Measurements from ENCODE around the gene ESYT2.

Gene ESYT2

DNA sequence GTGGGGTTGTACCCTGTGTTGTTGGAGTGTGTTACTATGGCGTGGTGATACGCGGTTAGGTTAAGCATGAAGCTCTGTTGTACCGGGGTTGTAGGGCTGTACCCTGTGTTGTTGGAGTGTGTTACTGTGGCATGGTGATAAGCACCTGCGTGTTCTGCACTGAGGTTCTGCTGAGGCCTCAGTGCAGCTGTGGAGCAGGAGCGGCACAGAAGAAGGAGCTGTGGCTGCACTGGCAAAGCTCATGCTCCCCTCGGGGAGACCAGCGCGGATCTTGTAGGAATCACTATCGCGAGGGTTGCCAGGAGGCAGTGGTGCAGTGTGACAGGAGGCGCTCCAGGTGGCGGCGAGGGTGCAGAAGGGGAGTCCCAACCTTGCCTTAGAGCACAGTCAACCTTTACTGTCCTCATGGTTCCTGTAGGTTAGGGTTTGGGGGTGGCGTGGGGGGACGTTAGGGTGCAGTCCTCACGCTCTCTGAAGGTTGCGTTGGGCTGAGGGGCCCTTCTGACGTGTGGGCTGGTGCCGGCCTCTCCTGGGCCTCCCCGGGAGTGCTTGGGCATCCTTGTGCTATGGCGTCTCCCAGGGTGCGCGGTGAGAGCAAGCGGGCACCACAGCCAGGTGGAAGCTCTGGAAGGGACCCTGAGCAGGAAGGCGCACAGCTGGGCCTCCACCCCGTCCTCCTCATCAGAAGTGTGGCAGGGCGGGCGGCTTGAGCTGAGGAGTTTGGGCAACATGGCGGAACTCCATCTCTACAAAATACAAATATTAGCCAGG, 38.1 kb upstream of the ESYT2 start:
- Histone ChIP-seq H3K27me3 (peaks cover 14% of the 10 kb centered on the region), H3K4me3 (ENCODE audit: low read depth in 1 of 2, low read length in 1 of 2) (no peak overlapping the region), H3K4me1 (ENCODE audit: control insufficient read depth in 1 of 2, insufficient read depth in 1 of 2, low read depth in 1 of 2, low read length in 1 of 2) (peaks cover 5 to 6% of the 10 kb centered on the region in 2 experiments), H3K9me3 (no peaks in the 10 kb centered on the region), H3K36me3 (no peaks in the 10 kb centered on the region), H3K27ac (no peak overlapping the region)
- TF ChIP-seq CTCF (IDR thresholded peaks at IDR 0.05): no peak

DNA sequence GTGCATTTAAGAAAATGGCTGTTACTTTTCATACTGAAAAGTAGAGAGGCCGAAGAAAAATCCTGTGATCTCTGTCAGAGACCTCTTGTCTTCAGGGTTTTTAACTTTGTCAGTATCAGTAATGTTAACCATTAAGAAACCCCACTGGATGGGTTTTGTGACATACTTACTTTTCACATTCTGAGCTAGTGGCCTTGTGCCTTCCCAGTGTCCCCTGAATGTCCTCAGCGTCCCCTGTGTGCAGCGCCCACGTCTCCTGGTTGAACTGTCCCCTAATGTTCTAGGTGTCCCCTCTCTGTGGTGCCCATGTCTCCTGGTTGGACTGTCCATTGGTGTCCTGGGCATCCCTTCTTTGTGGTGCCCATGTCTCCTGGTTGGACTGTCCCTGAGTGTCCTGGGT, 36.7 kb upstream of the ESYT2 start:
- Histone ChIP-seq H3K27me3 (peaks cover 14% of the 10 kb centered on the region), H3K36me3 (no peaks in the 10 kb centered on the region), H3K9me3 (no peaks in the 10 kb centered on the region), H3K4me3 (ENCODE audit: low read depth in 1 of 2, low read length in 1 of 2) (no peak overlapping the region), H3K27ac (no peak overlapping the region), H3K4me1 (ENCODE audit: control insufficient read depth in 1 of 2, insufficient read depth in 1 of 2, low read depth in 1 of 2, low read length in 1 of 2) (peaks cover 5 to 6% of the 10 kb centered on the region in 2 experiments)
- TF ChIP-seq CTCF (IDR thresholded peaks at IDR 0.05): no peak

- TF ChIP-seq CTCF (IDR thresholded peaks at IDR 0.05): no peak
- Histone ChIP-seq H3K4me1 (ENCODE audit: control insufficient read depth in 1 of 2, insufficient read depth in 1 of 2, low read depth in 1 of 2, low read length in 1 of 2) (peaks cover 5 to 6% of the 10 kb centered on the region in 2 experiments), H3K9me3 (no peaks in the 10 kb centered on the region), H3K36me3 (no peaks in the 10 kb centered on the region), H3K27me3 (peaks cover 14% of the 10 kb centered on the region), H3K27ac (no peak overlapping the region), H3K4me3 (ENCODE audit: low read depth in 1 of 2, low read length in 1 of 2) (no peak overlapping the region)
These were observed 36.2 kb upstream of the ESYT2 start for GRCh38 chr7:158865462-158865922.

- H3K27me3 ChIP-seq: peaks cover 14% of the 10 kb centered on the region
- H3K4me3 ChIP-seq (ENCODE audit: low read depth in 1 of 2, low read length in 1 of 2): no peak overlapping the region
- H3K4me1 ChIP-seq (ENCODE audit: control insufficient read depth in 1 of 2, insufficient read depth in 1 of 2, low read depth in 1 of 2, low read length in 1 of 2): peaks cover 5 to 6% of the 10 kb centered on the region in 2 experiments
- TF ChIP-seq CTCF (IDR thresholded peaks at IDR 0.05): no peak
- no peaks in the 10 kb centered on the region for H3K36me3 ChIP-seq
- H3K27ac ChIP-seq: no peak overlapping the region
- H3K9me3 ChIP-seq: no peaks in the 10 kb centered on the region
These were observed 35.5 kb upstream of the ESYT2 start for GRCh38 chr7:158864833-158865232.

- Histone ChIP-seq H3K9me3 (no peaks in the 10 kb centered on the region), H3K27ac (no peak overlapping the region), H3K36me3 (no peaks in the 10 kb centered on the region), H3K4me1 (ENCODE audit: control insufficient read depth in 1 of 2, insufficient read depth in 1 of 2, low read depth in 1 of 2, low read length in 1 of 2) (peaks cover 5 to 6% of the 10 kb centered on the region in 2 experiments), H3K27me3 (peaks cover 14% of the 10 kb centered on the region), H3K4me3 (ENCODE audit: low read depth in 1 of 2, low read length in 1 of 2) (peak overlapping the region in 1 of 2 experiments; percentile 56)
- TF ChIP-seq CTCF (IDR thresholded peaks at IDR 0.05): no peak
These were observed 35.2 kb upstream of the ESYT2 start for GRCh38 chr7:158864507-158864820.

All from neutrophil (primary cell).